Left ventricle myocardium inferior (tissue), 1 donor: ENCODE results near the gene SEMA4A. TPM values are rescaled to one million over a fixed set of nuclear protein-coding genes. Genes with fewer than 3 reads are reported as not detected.
A peak's percentile ranks its signal among the peaks of the same experiment; 100 is the strongest.
"Not testable (repeated sequence)": the region's sequence is repeated elsewhere in the genome, so short reads cannot be mapped to it uniquely, and the experiment has no call there.

Source experiments
- DNase-seq: peaks from one replicate; pipeline ENCODE4 v3.0.0-alpha.2; 2020
- H3K27ac ChIP-seq: fragments of 200-600 bp; replicated peaks from 2 replicates; pipeline ENCODE4 v1.8.0; 2021
- H3K27me3 ChIP-seq: fragments of 200-600 bp; 2 replicates; pipeline ENCODE4 v1.8.0; 2021; ENCODE audit warnings: low read depth
- H3K36me3 ChIP-seq: fragments of 200-600 bp; 2 replicates; pipeline ENCODE4 v1.8.0; 2021
- H3K4me1 ChIP-seq: fragments of 200-600 bp; 2 replicates; pipeline ENCODE4 v1.8.0; 2021
- H3K4me3 ChIP-seq: fragments of 200-600 bp; 2 replicates; pipeline ENCODE4 v1.8.0; 2021; ENCODE audit warnings: mild to moderate bottlenecking, moderate library complexity
- H3K9me3 ChIP-seq: fragments of 200-600 bp; replicated peaks from 2 replicates; pipeline ENCODE4 v1.8.0; 2021
- CTCF ChIP-seq: fragments of 200-600 bp; IDR thresholded peaks from 2 replicates; pipeline ENCODE4 v1.8.0; 2021; ENCODE audit warnings: antibody characterized with exemption, mild to moderate bottlenecking, borderline replicate concordance
- intact Hi-C: fragments of 100-400 bp; cut with micrococcal nuclease; formaldehyde crosslinking; loops from one replicate; pipeline ENCODE4 v1.11.0; 2022
- total RNA-seq: library from RNA; stranded (reverse); fragmentation: NEBNext Ultra II Directional; extraction: Animal tissue kit (Norgen Biotek cat#: 25700); gene quantifications from one replicate; pipeline ENCODE4 v1.2.1, GENCODE V29; 2021
- donor health status: DM: no; HTN: yes; CAD: no; lungs with severe emphysema.

The SEMA4A gene
- total RNA-seq, 1 donor from 2014 or later, result 1.0 TPM

- no peak for TF ChIP-seq CTCF
- Histone ChIP-seq H3K27ac (peak overlapping the region; percentile 97), H3K4me1 (peaks cover 100% of the 10 kb centered on the region), H3K9me3 (no peaks in the 10 kb centered on the region), H3K4me3 (peak overlapping the region; percentile 100), H3K27me3 (no peaks in the 10 kb centered on the region), H3K36me3 (no peaks in the 10 kb centered on the region)
- intact Hi-C loops, result no loop called here
- DNase-seq, result no peak
These were observed 31.9 kb upstream of the SEMA4A start for GRCh38 chr1:156121457-156121856.

- intact Hi-C loops, result no loop called here
- peaks cover 100% of the 10 kb centered on the region for H3K4me1 ChIP-seq
- no peak for TF ChIP-seq CTCF
These were observed 31.3 kb upstream of the SEMA4A start for GRCh38 chr1:156122086-156122485.

DNA sequence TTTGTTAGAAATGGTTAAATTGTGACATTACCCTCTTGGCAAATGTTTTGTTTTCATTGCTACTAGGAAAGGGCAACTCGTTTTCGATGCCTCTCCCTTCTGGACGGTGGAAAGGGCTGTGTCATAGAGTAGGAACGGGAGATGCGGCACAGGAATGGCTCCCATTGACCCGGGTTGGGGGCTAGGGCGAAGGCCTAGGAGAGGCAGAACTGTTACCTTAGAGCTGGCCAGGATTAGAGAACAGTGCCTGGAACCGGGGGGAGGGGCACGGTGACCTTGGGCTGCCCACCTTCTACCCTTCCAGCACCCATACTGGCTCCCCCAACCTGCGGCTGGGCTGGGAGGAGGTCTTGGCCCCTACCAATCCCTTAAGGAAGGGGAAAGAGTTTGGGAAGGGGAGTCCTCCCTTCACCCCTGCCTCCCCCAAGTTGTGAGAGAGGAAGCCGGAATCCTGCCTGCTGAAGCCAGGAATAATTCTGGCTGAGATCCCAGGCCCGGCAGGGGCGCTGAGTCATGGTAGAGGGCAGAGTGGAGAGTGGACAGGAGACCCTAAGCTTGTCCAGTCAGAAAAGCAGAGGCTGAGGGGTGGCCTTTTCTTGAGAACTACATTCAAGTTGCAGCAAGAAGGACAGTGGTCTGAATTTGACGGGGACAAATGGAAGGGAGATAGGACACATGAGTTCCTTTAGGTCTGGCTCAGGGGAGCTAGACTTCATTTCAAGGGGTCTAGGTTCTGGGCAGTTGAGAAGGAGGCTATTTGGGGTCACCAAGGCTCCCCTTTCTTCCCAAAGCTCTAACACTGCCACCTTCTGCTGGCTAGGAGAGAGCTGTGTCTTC, 30.6 kb upstream of the SEMA4A start:
- peak; percentile 85 for DNase-seq
- TF ChIP-seq CTCF, result no peak
- Histone ChIP-seq H3K9me3 (no peaks in the 10 kb centered on the region), H3K27me3 (no peaks in the 10 kb centered on the region), H3K4me1 (peaks cover 100% of the 10 kb centered on the region), H3K4me3 (peak overlapping the region; percentile 100), H3K27ac (peak overlapping the region; percentile 97), H3K36me3 (no peaks in the 10 kb centered on the region)
- intact Hi-C loops, result no loop called here

More at GRCh38 chr1:156122086-156122485, 31.3 kb upstream of the SEMA4A start:
- no peak for DNase-seq
- Histone ChIP-seq H3K27me3 (no peaks in the 10 kb centered on the region), H3K9me3 (no peaks in the 10 kb centered on the region), H3K4me3 (peak overlapping the region; percentile 100), H3K27ac (peak overlapping the region; percentile 97), H3K36me3 (no peaks in the 10 kb centered on the region)

GRCh38 chr1:156123356-156124196, 29.8 kb upstream of the SEMA4A start:
- peak overlapping the region; percentile 97 for H3K27ac ChIP-seq
- intact Hi-C loops, result no loop called here
- H3K36me3 ChIP-seq, result no peaks in the 10 kb centered on the region
- H3K4me3 ChIP-seq, result peak overlapping the region; percentile 100
- peak; percentile 96 for DNase-seq
- peak; percentile 19 for TF ChIP-seq CTCF
- no peaks in the 10 kb centered on the region for H3K9me3 ChIP-seq
- no peaks in the 10 kb centered on the region for H3K27me3 ChIP-seq
- peaks cover 100% of the 10 kb centered on the region for H3K4me1 ChIP-seq

GRCh38 chr1:156124557-156125483, 28.6 kb upstream of the SEMA4A start:
- Histone ChIP-seq H3K36me3 (no peaks in the 10 kb centered on the region), H3K9me3 (no peaks in the 10 kb centered on the region), H3K4me1 (peaks cover 100% of the 10 kb centered on the region), H3K27me3 (no peaks in the 10 kb centered on the region), H3K27ac (peak overlapping the region; percentile 97), H3K4me3 (peak overlapping the region; percentile 100)
- no peak for TF ChIP-seq CTCF
- no peak for DNase-seq
- intact Hi-C loops, result no loop called here

DNA sequence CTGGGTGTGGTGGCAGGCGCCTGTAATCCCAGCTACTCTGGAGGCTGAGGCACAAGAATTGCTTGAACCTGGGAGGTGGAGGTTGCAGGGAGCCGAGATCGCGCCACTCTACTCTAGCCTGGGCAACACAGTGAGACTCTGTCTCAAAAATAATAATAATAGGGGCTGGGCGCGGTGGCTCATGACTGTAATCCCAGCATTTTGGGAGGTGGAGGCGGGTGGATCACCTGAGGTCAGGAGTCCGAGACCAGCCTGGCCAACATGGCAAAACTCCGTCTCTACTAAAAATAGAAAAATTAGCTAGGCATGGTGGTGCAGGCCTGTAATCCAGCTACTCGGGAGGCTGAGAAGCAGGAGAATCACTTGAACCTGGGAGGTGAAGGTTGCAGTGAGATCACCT, 27.8 kb upstream of the SEMA4A start:
- peaks cover 100% of the 10 kb centered on the region for H3K4me1 ChIP-seq
- H3K36me3 ChIP-seq, H3K27me3 ChIP-seq, intact Hi-C loops, DNase-seq, H3K9me3 ChIP-seq: not testable (repeated sequence)
- peak overlapping the region; percentile 100 for H3K4me3 ChIP-seq
- H3K27ac ChIP-seq, result peak overlapping the region; percentile 97
